WTC11 (cell line): ENCODE data around the gene ZACN. TPM values are rescaled to one million over a fixed set of nuclear protein-coding genes. Genes with fewer than 3 reads are reported as not detected.

ENCODE experiments used
- ATAC-seq: fragments of 200-7000 bp; cut with Tn5 transposase; 2 replicates; pipeline ENCODE4 v1.10.0; 2021; ENCODE audit warnings: mild to moderate bottlenecking, moderate library complexity
- CTCF ChIA-PET: fragments of 300-600 bp; sonication (Branson Sonifier 250); formaldehyde crosslinking; loops from one replicate; lab custom pipeline; 2021; ENCODE audit warnings: antibody characterized with exemption; lab: Charles Lee
- POLR2A ChIA-PET: fragments of 350-600 bp; sonication (Branson Sonifier 250); formaldehyde crosslinking; loops from one replicate; lab custom pipeline; 2021; ENCODE audit warnings: antibody characterized with exemption; lab: Charles Lee
- DNase-seq: peaks from one replicate; pipeline ENCODE4 v3.0.0; 2021; ENCODE audit warnings: low spot score
- H3K27ac Mint-ChIP-seq: 2 replicates; pipeline ENCODE4 v1.8.0; 2021; ENCODE audit warnings: mixed read lengths
- H3K27me3 Mint-ChIP-seq: 2 replicates; pipeline ENCODE4 v1.8.0; 2021; ENCODE audit warnings: low read depth, mild to moderate bottlenecking, moderate library complexity, mixed read lengths
- H3K36me3 Mint-ChIP-seq: 2 replicates; pipeline ENCODE4 v1.8.0; 2021; ENCODE audit warnings: mixed read lengths
- H3K4me1 Mint-ChIP-seq: 2 replicates; pipeline ENCODE4 v1.8.0; 2022; ENCODE audit warnings: mixed read lengths
- H3K4me3 Mint-ChIP-seq: 2 replicates; pipeline ENCODE4 v1.8.0; 2021; ENCODE audit warnings: mild to moderate bottlenecking, moderate library complexity, mixed read lengths
- H3K9me3 Mint-ChIP-seq: 2 replicates; pipeline ENCODE4 v1.8.0; 2021; ENCODE audit warnings: mixed read lengths
- ETV6 ChIP-seq: sonication (generic); formaldehyde crosslinking; IDR thresholded peaks from 2 replicates; pipeline ENCODE4 v1.8.1; 2022; ENCODE audit warnings: mild to moderate bottlenecking, missing genetic modification reagents
- FOXK1 ChIP-seq: sonication (generic); formaldehyde crosslinking; IDR thresholded peaks from 2 replicates; pipeline ENCODE4 v1.8.0; 2022; ENCODE audit warnings: mild to moderate bottlenecking, moderate library complexity, missing genetic modification reagents
- JUN ChIP-seq: sonication (generic); formaldehyde crosslinking; IDR thresholded peaks from 2 replicates; pipeline ENCODE4 v1.8.0; 2023; ENCODE audit warnings: mild to moderate bottlenecking, missing genetic modification reagents
- NR1H2 ChIP-seq: sonication (generic); formaldehyde crosslinking; IDR thresholded peaks from 2 replicates; pipeline ENCODE4 v1.9.0; 2021; ENCODE audit warnings: mild to moderate bottlenecking, moderate library complexity, missing genetic modification reagents
- NR3C1 ChIP-seq: sonication (generic); formaldehyde crosslinking; conservative IDR thresholded peaks from 2 replicates; pipeline ENCODE4 v1.8.1; 2023; ENCODE audit warnings: low read depth, mild to moderate bottlenecking, missing genetic modification reagents
- SMAD3 ChIP-seq: sonication (generic); formaldehyde crosslinking; IDR thresholded peaks from 2 replicates; pipeline ENCODE4 v1.8.0; 2022; ENCODE audit warnings: missing genetic modification reagents, mild to moderate bottlenecking, borderline replicate concordance
- SMAD4 ChIP-seq: sonication (generic); formaldehyde crosslinking; IDR thresholded peaks from 2 replicates; pipeline ENCODE4 v1.8.0; 2022; ENCODE audit warnings: mild to moderate bottlenecking, missing genetic modification reagents
- SP1 ChIP-seq: sonication (generic); formaldehyde crosslinking; conservative IDR thresholded peaks from 2 replicates; pipeline ENCODE4 v1.8.1; 2022; ENCODE audit warnings: missing genetic modification reagents
- TCF7 ChIP-seq: sonication (generic); formaldehyde crosslinking; IDR thresholded peaks from 2 replicates; pipeline ENCODE4 v1.8.0; 2022; ENCODE audit warnings: mild to moderate bottlenecking, low read depth, missing genetic modification reagents, moderate library complexity
- TP53 ChIP-seq: sonication (generic); formaldehyde crosslinking; IDR thresholded peaks from 2 replicates; pipeline ENCODE4 v1.8.1; 2023; ENCODE audit warnings: mild to moderate bottlenecking, missing genetic modification reagents
- ZNF138 ChIP-seq: sonication (generic); formaldehyde crosslinking; conservative IDR thresholded peaks from 2 replicates; pipeline ENCODE4 v1.8.1; 2022; ENCODE audit warnings: mild to moderate bottlenecking, moderate library complexity, missing genetic modification reagents
- ZNF263 ChIP-seq: sonication (generic); formaldehyde crosslinking; IDR thresholded peaks from 2 replicates; pipeline ENCODE4 v1.8.1; 2022; ENCODE audit warnings: low read depth, mild to moderate bottlenecking, moderate library complexity, missing genetic modification reagents
- ZNF396 ChIP-seq: fragments of 250-450 bp; sonication (Bioruptor Pico); IDR thresholded peaks from 2 replicates; pipeline ENCODE4 v1.8.0; 2021; ENCODE audit warnings: mild to moderate bottlenecking, moderate library complexity, borderline replicate concordance
- total RNA-seq: library from RNA; stranded (reverse); gene quantifications from 3 replicates; pipeline ENCODE4 v1.2.3, GENCODE V29; 2021
- TF ChIP-seq, protein P1 (sequence below): fragments of 200-600 bp; IDR thresholded peaks from 2 replicates; pipeline ENCODE4 v1.8.0; 2022; ENCODE audit warnings: antibody characterized with exemption
- TF ChIP-seq, protein P2 (sequence below): sonication (generic); formaldehyde crosslinking; IDR thresholded peaks from 2 replicates; pipeline ENCODE4 v1.8.0; 2022; ENCODE audit warnings: missing genetic modification reagents
- TF ChIP-seq, protein P3 (sequence below): sonication (generic); formaldehyde crosslinking; IDR thresholded peaks from 2 replicates; pipeline ENCODE4 v1.8.0; 2022; ENCODE audit warnings: mild to moderate bottlenecking, missing genetic modification reagents
- TF ChIP-seq, protein P4 (sequence below): fragments of 250-450 bp; sonication (Bioruptor Pico); IDR thresholded peaks from 2 replicates; pipeline ENCODE4 v1.8.0; 2021; ENCODE audit warnings: mild to moderate bottlenecking
- TF ChIP-seq, protein P5 (sequence below): sonication (generic); formaldehyde crosslinking; IDR thresholded peaks from 2 replicates; pipeline ENCODE4 v1.8.1; 2022; ENCODE audit warnings: missing genetic modification reagents, borderline replicate concordance
- TF ChIP-seq, protein P6 (sequence below): sonication (generic); formaldehyde crosslinking; conservative IDR thresholded peaks from 2 replicates; pipeline ENCODE4 v1.8.1; 2023; ENCODE audit warnings: mild to moderate bottlenecking, low read depth, missing genetic modification reagents, moderate library complexity

ZACN gene
- total RNA-seq, 1 experiment from 2014 or later = 0.28 TPM

DNA sequence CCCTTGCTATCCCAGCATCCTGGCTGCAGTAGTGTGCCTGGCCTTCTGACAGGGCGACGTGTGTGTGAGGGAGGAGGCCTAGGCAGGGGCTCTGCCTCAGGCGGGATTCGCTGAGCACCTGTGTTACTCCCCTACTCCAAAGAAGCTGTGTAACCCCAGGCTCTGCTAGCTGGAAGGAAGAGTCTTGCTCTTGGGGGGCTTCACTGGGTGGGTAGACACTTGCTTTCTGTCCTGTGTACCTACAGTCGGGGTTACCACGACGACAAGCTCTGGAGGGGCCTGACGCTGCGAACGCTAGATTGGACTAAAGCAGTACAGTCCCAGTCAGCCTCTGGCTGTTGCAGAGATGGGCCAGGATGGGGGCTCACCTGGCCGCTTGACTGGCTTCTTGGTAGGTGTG, 15.1 kb downstream of the ZACN start:
- TF ChIP-seq, protein P1, sequence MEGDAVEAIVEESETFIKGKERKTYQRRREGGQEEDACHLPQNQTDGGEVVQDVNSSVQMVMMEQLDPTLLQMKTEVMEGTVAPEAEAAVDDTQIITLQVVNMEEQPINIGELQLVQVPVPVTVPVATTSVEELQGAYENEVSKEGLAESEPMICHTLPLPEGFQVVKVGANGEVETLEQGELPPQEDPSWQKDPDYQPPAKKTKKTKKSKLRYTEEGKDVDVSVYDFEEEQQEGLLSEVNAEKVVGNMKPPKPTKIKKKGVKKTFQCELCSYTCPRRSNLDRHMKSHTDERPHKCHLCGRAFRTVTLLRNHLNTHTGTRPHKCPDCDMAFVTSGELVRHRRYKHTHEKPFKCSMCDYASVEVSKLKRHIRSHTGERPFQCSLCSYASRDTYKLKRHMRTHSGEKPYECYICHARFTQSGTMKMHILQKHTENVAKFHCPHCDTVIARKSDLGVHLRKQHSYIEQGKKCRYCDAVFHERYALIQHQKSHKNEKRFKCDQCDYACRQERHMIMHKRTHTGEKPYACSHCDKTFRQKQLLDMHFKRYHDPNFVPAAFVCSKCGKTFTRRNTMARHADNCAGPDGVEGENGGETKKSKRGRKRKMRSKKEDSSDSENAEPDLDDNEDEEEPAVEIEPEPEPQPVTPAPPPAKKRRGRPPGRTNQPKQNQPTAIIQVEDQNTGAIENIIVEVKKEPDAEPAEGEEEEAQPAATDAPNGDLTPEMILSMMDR = no peak
- TF ChIP-seq ZNF138 (no peak), SMAD3 (CRISPR knock-in tag) (no peak), ZNF396 (no peak), ETV6 (CRISPR knock-in tag) (no peak), ZNF263 (CRISPR knock-in tag) (no peak), NR1H2 (CRISPR knock-in tag) (no peak), NR3C1 (CRISPR knock-in tag) (no peak), SMAD4 (CRISPR knock-in tag) (no peak), TCF7 (CRISPR knock-in tag) (no peak), JUN (CRISPR knock-in tag) (no peak), SP1 (CRISPR knock-in tag) (no peak), TP53 (CRISPR knock-in tag) (no peak)
- TF ChIP-seq, protein P2, sequence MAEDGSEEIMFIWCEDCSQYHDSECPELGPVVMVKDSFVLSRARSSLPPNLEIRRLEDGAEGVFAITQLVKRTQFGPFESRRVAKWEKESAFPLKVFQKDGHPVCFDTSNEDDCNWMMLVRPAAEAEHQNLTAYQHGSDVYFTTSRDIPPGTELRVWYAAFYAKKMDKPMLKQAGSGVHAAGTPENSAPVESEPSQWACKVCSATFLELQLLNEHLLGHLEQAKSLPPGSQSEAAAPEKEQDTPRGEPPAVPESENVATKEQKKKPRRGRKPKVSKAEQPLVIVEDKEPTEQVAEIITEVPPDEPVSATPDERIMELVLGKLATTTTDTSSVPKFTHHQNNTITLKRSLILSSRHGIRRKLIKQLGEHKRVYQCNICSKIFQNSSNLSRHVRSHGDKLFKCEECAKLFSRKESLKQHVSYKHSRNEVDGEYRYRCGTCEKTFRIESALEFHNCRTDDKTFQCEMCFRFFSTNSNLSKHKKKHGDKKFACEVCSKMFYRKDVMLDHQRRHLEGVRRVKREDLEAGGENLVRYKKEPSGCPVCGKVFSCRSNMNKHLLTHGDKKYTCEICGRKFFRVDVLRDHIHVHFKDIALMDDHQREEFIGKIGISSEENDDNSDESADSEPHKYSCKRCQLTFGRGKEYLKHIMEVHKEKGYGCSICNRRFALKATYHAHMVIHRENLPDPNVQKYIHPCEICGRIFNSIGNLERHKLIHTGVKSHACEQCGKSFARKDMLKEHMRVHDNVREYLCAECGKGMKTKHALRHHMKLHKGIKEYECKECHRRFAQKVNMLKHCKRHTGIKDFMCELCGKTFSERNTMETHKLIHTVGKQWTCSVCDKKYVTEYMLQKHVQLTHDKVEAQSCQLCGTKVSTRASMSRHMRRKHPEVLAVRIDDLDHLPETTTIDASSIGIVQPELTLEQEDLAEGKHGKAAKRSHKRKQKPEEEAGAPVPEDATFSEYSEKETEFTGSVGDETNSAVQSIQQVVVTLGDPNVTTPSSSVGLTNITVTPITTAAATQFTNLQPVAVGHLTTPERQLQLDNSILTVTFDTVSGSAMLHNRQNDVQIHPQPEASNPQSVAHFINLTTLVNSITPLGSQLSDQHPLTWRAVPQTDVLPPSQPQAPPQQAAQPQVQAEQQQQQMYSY (CRISPR knock-in tag) = no peak
- TF ChIP-seq, protein P3, sequence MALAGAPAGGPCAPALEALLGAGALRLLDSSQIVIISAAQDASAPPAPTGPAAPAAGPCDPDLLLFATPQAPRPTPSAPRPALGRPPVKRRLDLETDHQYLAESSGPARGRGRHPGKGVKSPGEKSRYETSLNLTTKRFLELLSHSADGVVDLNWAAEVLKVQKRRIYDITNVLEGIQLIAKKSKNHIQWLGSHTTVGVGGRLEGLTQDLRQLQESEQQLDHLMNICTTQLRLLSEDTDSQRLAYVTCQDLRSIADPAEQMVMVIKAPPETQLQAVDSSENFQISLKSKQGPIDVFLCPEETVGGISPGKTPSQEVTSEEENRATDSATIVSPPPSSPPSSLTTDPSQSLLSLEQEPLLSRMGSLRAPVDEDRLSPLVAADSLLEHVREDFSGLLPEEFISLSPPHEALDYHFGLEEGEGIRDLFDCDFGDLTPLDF = no peak
- TF ChIP-seq, protein P4, sequence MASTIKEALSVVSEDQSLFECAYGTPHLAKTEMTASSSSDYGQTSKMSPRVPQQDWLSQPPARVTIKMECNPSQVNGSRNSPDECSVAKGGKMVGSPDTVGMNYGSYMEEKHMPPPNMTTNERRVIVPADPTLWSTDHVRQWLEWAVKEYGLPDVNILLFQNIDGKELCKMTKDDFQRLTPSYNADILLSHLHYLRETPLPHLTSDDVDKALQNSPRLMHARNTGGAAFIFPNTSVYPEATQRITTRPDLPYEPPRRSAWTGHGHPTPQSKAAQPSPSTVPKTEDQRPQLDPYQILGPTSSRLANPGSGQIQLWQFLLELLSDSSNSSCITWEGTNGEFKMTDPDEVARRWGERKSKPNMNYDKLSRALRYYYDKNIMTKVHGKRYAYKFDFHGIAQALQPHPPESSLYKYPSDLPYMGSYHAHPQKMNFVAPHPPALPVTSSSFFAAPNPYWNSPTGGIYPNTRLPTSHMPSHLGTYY (CRISPR knock-in tag) = no peak
- ChIA-PET CTCF (interaction anchor here (0.5 to 1.2 kb wide), 2 partner anchors 94 to 279 kb away, joined by 4 to 5 read pairs; partner anchors contain the start of gene CDK3), POLR2A (interaction anchor here (1.1 kb wide), 1 partner anchor 14 kb away, joined by 7 read pairs; no protein-coding TSS in a partner anchor)
- no peak for ATAC-seq
- Mint-ChIP-seq H3K27ac (no peak overlapping the region), H3K36me3 (peaks cover 50% of the 10 kb centered on the region), H3K9me3 (no peaks in the 10 kb centered on the region), H3K27me3 (no peaks in the 10 kb centered on the region), H3K4me3 (no peak overlapping the region), H3K4me1 (no peaks in the 10 kb centered on the region)
- no peak for DNase-seq

DNA sequence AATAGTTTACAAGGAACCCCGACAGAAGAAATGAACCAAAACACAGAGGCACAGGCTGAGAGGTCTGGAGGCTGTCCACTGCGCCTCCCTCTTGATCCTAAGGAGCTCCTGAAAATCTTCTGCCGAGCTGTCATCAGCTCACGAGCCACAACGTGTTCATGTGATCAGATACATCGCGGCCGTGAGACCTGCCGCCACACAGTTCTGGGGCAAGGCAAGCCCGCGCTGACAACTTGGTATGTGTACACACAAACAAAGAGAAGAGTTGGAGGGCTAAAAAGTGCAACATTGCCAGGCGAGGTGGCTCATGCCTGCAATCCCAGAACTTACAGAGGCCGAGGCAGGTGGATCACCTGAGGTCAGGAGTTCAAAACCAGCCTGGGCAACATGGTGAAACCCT, 17.0 kb downstream of the ZACN start:
- ATAC-seq (no peak), DNase-seq (no peak)
- POLR2A ChIA-PET = interaction anchor here (0.7 kb wide), 1 partner anchor 12 kb away, joined by 7 read pairs; no protein-coding TSS in a partner anchor
- CTCF ChIA-PET = interaction anchor here (0.8 kb wide), 1 partner anchor 16 kb away, joined by 3 read pairs; no protein-coding TSS in a partner anchor
- Mint-ChIP-seq H3K36me3 (peaks cover 59% of the 10 kb centered on the region), H3K4me1 (no peaks in the 10 kb centered on the region), H3K9me3 (no peaks in the 10 kb centered on the region), H3K4me3 (no peak overlapping the region), H3K27ac (no peak overlapping the region), H3K27me3 (no peaks in the 10 kb centered on the region)
- TF ChIP-seq, protein P5, sequence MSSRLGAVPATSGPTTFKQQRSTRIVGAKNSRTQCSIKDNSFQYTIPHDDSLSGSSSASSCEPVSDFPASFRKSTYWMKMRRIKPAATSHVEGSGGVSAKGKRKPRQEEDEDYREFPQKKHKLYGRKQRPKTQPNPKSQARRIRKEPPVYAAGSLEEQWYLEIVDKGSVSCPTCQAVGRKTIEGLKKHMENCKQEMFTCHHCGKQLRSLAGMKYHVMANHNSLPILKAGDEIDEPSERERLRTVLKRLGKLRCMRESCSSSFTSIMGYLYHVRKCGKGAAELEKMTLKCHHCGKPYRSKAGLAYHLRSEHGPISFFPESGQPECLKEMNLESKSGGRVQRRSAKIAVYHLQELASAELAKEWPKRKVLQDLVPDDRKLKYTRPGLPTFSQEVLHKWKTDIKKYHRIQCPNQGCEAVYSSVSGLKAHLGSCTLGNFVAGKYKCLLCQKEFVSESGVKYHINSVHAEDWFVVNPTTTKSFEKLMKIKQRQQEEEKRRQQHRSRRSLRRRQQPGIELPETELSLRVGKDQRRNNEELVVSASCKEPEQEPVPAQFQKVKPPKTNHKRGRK (CRISPR knock-in tag) = no peak
- TF ChIP-seq FOXK1 (CRISPR knock-in tag) = no peak
- TF ChIP-seq, protein P2 (CRISPR knock-in tag) = no peak
- TF ChIP-seq, protein P6, sequence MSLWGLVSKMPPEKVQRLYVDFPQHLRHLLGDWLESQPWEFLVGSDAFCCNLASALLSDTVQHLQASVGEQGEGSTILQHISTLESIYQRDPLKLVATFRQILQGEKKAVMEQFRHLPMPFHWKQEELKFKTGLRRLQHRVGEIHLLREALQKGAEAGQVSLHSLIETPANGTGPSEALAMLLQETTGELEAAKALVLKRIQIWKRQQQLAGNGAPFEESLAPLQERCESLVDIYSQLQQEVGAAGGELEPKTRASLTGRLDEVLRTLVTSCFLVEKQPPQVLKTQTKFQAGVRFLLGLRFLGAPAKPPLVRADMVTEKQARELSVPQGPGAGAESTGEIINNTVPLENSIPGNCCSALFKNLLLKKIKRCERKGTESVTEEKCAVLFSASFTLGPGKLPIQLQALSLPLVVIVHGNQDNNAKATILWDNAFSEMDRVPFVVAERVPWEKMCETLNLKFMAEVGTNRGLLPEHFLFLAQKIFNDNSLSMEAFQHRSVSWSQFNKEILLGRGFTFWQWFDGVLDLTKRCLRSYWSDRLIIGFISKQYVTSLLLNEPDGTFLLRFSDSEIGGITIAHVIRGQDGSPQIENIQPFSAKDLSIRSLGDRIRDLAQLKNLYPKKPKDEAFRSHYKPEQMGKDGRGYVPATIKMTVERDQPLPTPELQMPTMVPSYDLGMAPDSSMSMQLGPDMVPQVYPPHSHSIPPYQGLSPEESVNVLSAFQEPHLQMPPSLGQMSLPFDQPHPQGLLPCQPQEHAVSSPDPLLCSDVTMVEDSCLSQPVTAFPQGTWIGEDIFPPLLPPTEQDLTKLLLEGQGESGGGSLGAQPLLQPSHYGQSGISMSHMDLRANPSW = no peak
